ENCODE results near the gene GTSE1. TPM values are rescaled to one million over a fixed set of nuclear protein-coding genes. Genes with fewer than 3 reads are reported as not detected.
"Not testable (repeated sequence)": the region's sequence is repeated elsewhere in the genome, so short reads cannot be mapped to it uniquely, and the experiment has no call there.

GTSE1 gene
- total and polyA plus RNA-seq, 2 donors (not counting 1 experiment from before 2014, with no cell fraction given) = 2.0 to 3.6 TPM

DNA sequence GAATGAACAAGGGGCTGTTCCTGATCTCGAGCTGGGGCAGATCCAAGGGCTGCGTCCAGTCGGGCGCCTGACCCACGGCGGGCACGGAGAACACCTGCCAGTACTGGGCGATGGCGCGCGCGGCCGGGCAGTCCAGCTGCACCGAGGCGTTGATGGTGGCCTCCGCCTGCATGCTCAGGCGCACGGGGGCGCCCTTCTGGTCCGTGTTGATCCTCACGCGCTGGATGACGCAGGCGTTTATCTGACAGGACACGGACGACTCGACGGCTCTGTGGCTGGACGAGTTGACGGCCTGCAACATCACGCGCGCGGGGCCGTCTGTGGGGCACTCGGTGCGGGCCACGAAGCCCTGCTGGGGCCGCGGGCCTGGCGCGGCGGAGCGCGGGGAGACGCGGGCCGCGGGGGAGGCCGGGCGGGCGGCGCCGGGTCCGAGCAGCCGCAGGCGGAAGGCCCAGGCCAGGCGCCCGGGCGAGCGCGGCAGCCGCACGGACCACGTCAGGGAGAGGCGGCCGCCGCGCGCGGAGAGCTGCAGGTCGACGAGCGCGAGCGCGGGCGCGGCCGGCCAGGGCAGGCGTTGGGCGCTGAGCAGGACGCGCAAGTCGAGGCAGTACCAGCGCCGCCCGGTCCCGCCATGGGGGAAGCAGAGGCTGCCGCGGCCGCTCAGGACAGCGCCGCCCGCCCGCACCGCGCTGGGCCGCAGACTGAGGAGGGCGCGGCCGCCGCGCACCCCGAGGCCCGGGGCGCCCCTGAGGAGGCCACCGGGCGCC, 34.0 kb upstream of the GTSE1 start:
- Histone ChIP-seq H3K9ac (ENCODE audit: insufficient read depth, low read length) (no peak overlapping the region), H3K4me1 (ENCODE audit: control insufficient read depth, extremely low read depth, insufficient read depth, low read length) (no peaks in the 10 kb centered on the region), H2AFZ (ENCODE audit: low read length) (no peak overlapping the region), H4K20me1 (ENCODE audit: control insufficient read depth, extremely low read depth, insufficient read depth, low read length) (no peaks in the 10 kb centered on the region), H3K27me3 (ENCODE audit: control insufficient read depth, insufficient read depth, low read length) (peaks cover 13% of the 10 kb centered on the region), H3K4me2 (ENCODE audit: extremely low read depth, insufficient read depth, low read length) (no peak overlapping the region), H3K36me3 (ENCODE audit: control insufficient read depth, insufficient read depth, low read length) (no peaks in the 10 kb centered on the region), H3K27ac (ENCODE audit: insufficient read depth, low read length) (no peak overlapping the region), H3K4me3 (replicated peaks in 1 of 4; ENCODE audit: control extremely low read depth in 1 of 4, insufficient read depth in 1 of 4, low read depth in 3 of 4, low read length in 4 of 4) (no peak overlapping the region), H3K9me3 (ENCODE audit: control insufficient read depth, insufficient read depth, low read depth, low read length) (no peaks in the 10 kb centered on the region), H3K79me2 (ENCODE audit: control insufficient read depth, insufficient read depth, low read length) (no peaks in the 10 kb centered on the region)
- no peak for TF ChIP-seq EZH2 (IDR thresholded peaks at IDR 0.05; ENCODE audit: low read length, missing control alignments)
- TF ChIP-seq CTCF (conservative IDR thresholded peaks at IDR 0.05 in 1 of 2, IDR thresholded peaks at IDR 0.05 in 1 of 2; ENCODE audit: low read depth in 1 of 2, low read length in 2 of 2) = peak in 1 of 2 donors; percentile 31
- DNase-seq (ENCODE audit: low read depth in 2 of 2) = peak; percentile 56 to 60

DNA sequence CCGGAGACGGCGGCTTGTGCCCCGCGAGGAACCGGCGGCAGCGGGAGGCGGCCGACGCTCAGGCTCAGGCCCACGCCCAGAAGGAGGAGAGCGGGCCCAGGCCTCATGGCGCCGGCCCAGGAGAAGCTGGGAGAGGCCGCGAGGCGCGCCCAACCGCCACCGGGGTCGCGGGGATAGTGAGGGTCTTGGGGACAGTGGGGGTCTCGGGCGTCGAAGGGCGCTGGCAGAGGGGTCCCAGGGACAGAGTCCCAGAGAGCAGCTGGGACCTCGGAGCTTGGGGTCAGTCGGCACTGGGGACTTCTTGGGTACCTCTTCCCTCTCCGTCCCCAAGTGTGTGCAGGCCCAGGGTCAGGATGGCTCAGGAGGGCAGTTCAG, 33.5 kb upstream of the GTSE1 start, which contains the start of gene PKDREJ:
Gene PKDREJ, minus strand, starts transcription at position 128 of the 375 bp plus-strand sequence. Its CDS starts 21 bp downstream, at position 107.
- Histone ChIP-seq H3K9me3 (ENCODE audit: control insufficient read depth, insufficient read depth, low read depth, low read length) (no peaks in the 10 kb centered on the region), H4K20me1 (ENCODE audit: control insufficient read depth, extremely low read depth, insufficient read depth, low read length) (no peaks in the 10 kb centered on the region), H3K4me3 (replicated peaks in 1 of 4; ENCODE audit: control extremely low read depth in 1 of 4, insufficient read depth in 1 of 4, low read depth in 3 of 4, low read length in 4 of 4) (no peak within 1 kb of the TSS), H3K4me1 (ENCODE audit: control insufficient read depth, extremely low read depth, insufficient read depth, low read length) (no peaks in the 10 kb centered on the region), H3K27ac (ENCODE audit: insufficient read depth, low read length) (no peak within 1 kb of the TSS), H3K79me2 (ENCODE audit: control insufficient read depth, insufficient read depth, low read length) (peaks cover under 1% of the 10 kb centered on the region), H2AFZ (ENCODE audit: low read length) (no peak within 1 kb of the TSS), H3K9ac (ENCODE audit: insufficient read depth, low read length) (no peak within 1 kb of the TSS), H3K36me3 (ENCODE audit: control insufficient read depth, insufficient read depth, low read length) (no peaks in the 10 kb centered on the region), H3K27me3 (ENCODE audit: control insufficient read depth, insufficient read depth, low read length) (peaks cover 11% of the 10 kb centered on the region), H3K4me2 (ENCODE audit: extremely low read depth, insufficient read depth, low read length) (no peak within 1 kb of the TSS)
- TF ChIP-seq CTCF (conservative IDR thresholded peaks at IDR 0.05 in 1 of 2, IDR thresholded peaks at IDR 0.05 in 1 of 2; ENCODE audit: low read depth in 1 of 2, low read length in 2 of 2) (no peak), EZH2 (IDR thresholded peaks at IDR 0.05; ENCODE audit: low read length, missing control alignments) (no peak)
- DNase-seq (ENCODE audit: low read depth in 2 of 2) = no peak

GRCh38 chr22:46264520-46264919, 32.1 kb upstream of the GTSE1 start:
- not testable (repeated sequence) for H3K4me3 ChIP-seq (replicated peaks in 1 of 4; ENCODE audit: control extremely low read depth in 1 of 4, insufficient read depth in 1 of 4, low read depth in 3 of 4, low read length in 4 of 4); H3K4me2 ChIP-seq (ENCODE audit: extremely low read depth, insufficient read depth, low read length); H2AFZ ChIP-seq (ENCODE audit: low read length); H3K9me3 ChIP-seq (ENCODE audit: control insufficient read depth, insufficient read depth, low read depth, low read length); H3K9ac ChIP-seq (ENCODE audit: insufficient read depth, low read length); H3K4me1 ChIP-seq (ENCODE audit: control insufficient read depth, extremely low read depth, insufficient read depth, low read length); H3K27ac ChIP-seq (ENCODE audit: insufficient read depth, low read length); H3K79me2 ChIP-seq (ENCODE audit: control insufficient read depth, insufficient read depth, low read length); DNase-seq (ENCODE audit: low read depth in 2 of 2); H3K27me3 ChIP-seq (ENCODE audit: control insufficient read depth, insufficient read depth, low read length); H3K36me3 ChIP-seq (ENCODE audit: control insufficient read depth, insufficient read depth, low read length); H4K20me1 ChIP-seq (ENCODE audit: control insufficient read depth, extremely low read depth, insufficient read depth, low read length)

DNA sequence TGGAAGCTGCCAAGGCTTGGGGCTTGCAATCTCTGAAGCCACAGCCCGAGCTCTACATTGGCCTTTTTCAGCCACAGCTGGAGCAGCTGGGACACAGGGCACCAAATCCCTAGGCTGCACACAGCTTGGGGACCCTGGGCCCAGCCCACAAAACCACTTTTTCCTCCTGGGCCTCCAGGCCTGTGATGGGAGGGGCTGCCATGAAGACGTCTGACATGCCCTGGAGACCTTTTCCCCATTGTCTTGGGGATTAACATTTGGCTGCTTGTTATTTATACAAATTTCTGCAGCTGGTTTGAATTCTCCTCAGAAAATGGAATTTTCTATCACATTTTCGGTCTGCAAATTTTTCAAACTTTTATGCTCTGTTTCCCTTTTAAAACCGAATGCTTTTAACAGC, 31.0 kb upstream of the GTSE1 start:
- H3K27ac ChIP-seq (ENCODE audit: insufficient read depth, low read length); H3K4me2 ChIP-seq (ENCODE audit: extremely low read depth, insufficient read depth, low read length); H3K79me2 ChIP-seq (ENCODE audit: control insufficient read depth, insufficient read depth, low read length); H2AFZ ChIP-seq (ENCODE audit: low read length); H3K36me3 ChIP-seq (ENCODE audit: control insufficient read depth, insufficient read depth, low read length); H3K4me3 ChIP-seq (replicated peaks in 1 of 4; ENCODE audit: control extremely low read depth in 1 of 4, insufficient read depth in 1 of 4, low read depth in 3 of 4, low read length in 4 of 4); DNase-seq (ENCODE audit: low read depth in 2 of 2); H3K9me3 ChIP-seq (ENCODE audit: control insufficient read depth, insufficient read depth, low read depth, low read length); H3K9ac ChIP-seq (ENCODE audit: insufficient read depth, low read length); H4K20me1 ChIP-seq (ENCODE audit: control insufficient read depth, extremely low read depth, insufficient read depth, low read length); H3K27me3 ChIP-seq (ENCODE audit: control insufficient read depth, insufficient read depth, low read length); H3K4me1 ChIP-seq (ENCODE audit: control insufficient read depth, extremely low read depth, insufficient read depth, low read length): not testable (repeated sequence)

Data from fibroblast of lung (primary cell).